Measurements from ENCODE around the gene PRM3.

Gene PRM3

GRCh38 chr16:11280616-11281522 lies 7.4 kb upstream of the PRM3 start, which contains the start of gene PRM1:
PRM1 (minus strand) TSS chr16:11281330; CDS start chr16:11281238, 92 bp downstream.
- no peak for DNase-seq

- DNase-seq, result no peak
These were observed 5.5 kb upstream of the PRM3 start for GRCh38 chr16:11278681-11279628.

- DNase-seq, result no peak
These were observed 4.3 kb upstream of the PRM3 start for GRCh38 chr16:11277607-11278337.

- DNase-seq, result no peak
These were observed 3.6 kb upstream of the PRM3 start for GRCh38 chr16:11276896-11277593.

GRCh38 chr16:11276143-11276895 lies 2.9 kb upstream of the PRM3 start, which contains the start of gene PRM2:
PRM2 (minus strand) TSS chr16:11276480; CDS start chr16:11276370, 110 bp downstream.
- no peak for DNase-seq

- DNase-seq, result no peak
These were observed 1.5 kb upstream of the PRM3 start for GRCh38 chr16:11274964-11275363.

- DNase-seq, result no peak
These were observed 394 bp upstream of the PRM3 start for GRCh38 chr16:11273721-11274324.

GRCh38 chr16:11272484-11272883 lies 945 bp downstream of the PRM3 start:
- DNase-seq, result no peak

GRCh38 chr16:11271610-11272009 lies 1.8 kb downstream of the PRM3 start:
- DNase-seq, result no peak

GRCh38 chr16:11270602-11271162 lies 2.7 kb downstream of the PRM3 start:
- DNase-seq, result no peak

GRCh38 chr16:11268921-11269375 lies 4.5 kb downstream of the PRM3 start, which contains the start of gene TNP2:
TNP2 (minus strand) TSS chr16:11269325; CDS start chr16:11269262, 63 bp downstream.
- DNase-seq, result no peak

GRCh38 chr16:11265124-11265523 lies 8.3 kb downstream of the PRM3 start:
- no peak for DNase-seq

- no peak for DNase-seq
These were observed 9.1 kb downstream of the PRM3 start for GRCh38 chr16:11264155-11264832.

GRCh38 chr16:11263737-11264136 lies 9.7 kb downstream of the PRM3 start:
- peak; percentile 46 for DNase-seq

GRCh38 chr16:11262915-11263314 lies 10.5 kb downstream of the PRM3 start:
- no peak for DNase-seq

- DNase-seq, result no peak
These were observed 12.8 kb downstream of the PRM3 start for GRCh38 chr16:11260596-11260966.

- DNase-seq, result no peak
These were observed 13.5 kb downstream of the PRM3 start for GRCh38 chr16:11259655-11260595.
